RWPE2 (cell line): ENCODE results near the gene JOSD2.

Experiments used
- ATAC-seq: fragments of 200-7000 bp; cut with Tn5 transposase; 3 replicates; pipeline ENCODE4 v1.9.1; 2021; ENCODE audit warnings: low read depth
- DNase-seq: peaks from one replicate; pipeline ENCODE4 v3.0.0-alpha.2; 2020; ENCODE audit warnings: low spot score
- H3K27ac ChIP-seq: fragments of 450-650 bp; 2 replicates; pipeline ENCODE4 v1.5.1; 2017; ENCODE audit warnings: mild to moderate bottlenecking; ENCODE audit not compliant: poor library complexity, severe bottlenecking
- H3K27me3 ChIP-seq: fragments of 250-450 bp; sonication (Bioruptor Pico); 2 replicates; pipeline ENCODE4 v1.5.1; 2021; ENCODE audit warnings: mild to moderate bottlenecking, moderate library complexity; ENCODE audit not compliant: insufficient read depth, poor library complexity, severe bottlenecking
- H3K36me3 ChIP-seq: fragments of 250-450 bp; sonication (Bioruptor Pico); 2 replicates; pipeline ENCODE4 v1.5.1; 2020; ENCODE audit warnings: low read depth, mild to moderate bottlenecking, moderate library complexity
- H3K4me1 ChIP-seq: fragments of 250-450 bp; sonication (Bioruptor Pico); 2 replicates; pipeline ENCODE4 v1.5.1; 2021; ENCODE audit warnings: mild to moderate bottlenecking, moderate library complexity; ENCODE audit not compliant: insufficient read depth, poor library complexity, severe bottlenecking
- H3K4me3 ChIP-seq: fragments of 250-450 bp; sonication (Bioruptor Pico); 2 replicates; pipeline ENCODE4 v1.5.1; 2021; ENCODE audit warnings: mild to moderate bottlenecking, moderate library complexity; ENCODE audit not compliant: severe bottlenecking
- H3K9me3 ChIP-seq: fragments of 250-450 bp; sonication (Bioruptor Pico); 2 replicates; pipeline ENCODE4 v1.5.1; 2021; ENCODE audit warnings: mild to moderate bottlenecking, moderate library complexity; ENCODE audit not compliant: severe bottlenecking
- TF ChIP-seq, protein P1 (sequence below): fragments of 450-650 bp; IDR thresholded peaks from one replicate; pipeline ENCODE4 v1.5.1; 2017; ENCODE audit warnings: mild to moderate bottlenecking, moderate library complexity; ENCODE audit not compliant: poor library complexity, severe bottlenecking

JOSD2 gene

DNA sequence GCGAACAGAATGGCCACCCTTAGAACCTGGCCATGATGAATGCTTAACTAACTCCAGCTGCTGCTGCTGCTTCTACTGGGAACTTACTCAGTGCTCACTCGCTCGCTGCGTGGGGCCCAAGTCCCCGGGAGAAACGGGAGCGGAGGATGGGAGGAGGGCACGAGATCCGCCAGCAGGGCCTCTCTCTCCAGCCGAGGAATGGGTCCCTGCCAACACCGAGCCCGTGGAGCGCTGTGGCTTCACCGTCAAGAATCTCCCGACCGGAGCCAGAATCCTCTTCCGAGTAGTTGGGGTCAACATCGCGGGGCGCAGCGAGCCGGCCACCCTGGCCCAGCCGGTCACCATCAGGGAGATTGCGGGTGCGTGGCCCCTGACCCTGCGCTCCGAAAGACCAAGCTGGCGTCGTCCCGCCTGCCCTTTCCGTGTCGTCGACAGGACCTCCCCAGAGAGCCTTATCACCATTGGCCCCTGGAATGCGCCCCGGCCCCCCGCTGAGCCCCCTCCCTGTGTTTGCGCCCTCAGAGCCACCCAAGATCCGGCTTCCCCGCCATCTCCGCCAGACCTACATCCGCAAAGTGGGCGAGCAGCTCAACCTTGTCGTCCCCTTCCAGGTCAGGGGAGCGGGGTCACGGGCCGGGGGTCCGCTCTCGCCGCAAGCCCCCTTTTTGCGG is 52.5 kb downstream of the JOSD2 start:
- Histone ChIP-seq H3K27ac (no peak overlapping the region), H3K4me3 (no peak overlapping the region), H3K36me3 (no peaks in the 10 kb centered on the region), H3K4me1 (no peaks in the 10 kb centered on the region), H3K9me3 (no peaks in the 10 kb centered on the region), H3K27me3 (peaks cover 28% of the 10 kb centered on the region)
- TF ChIP-seq, protein P1, sequence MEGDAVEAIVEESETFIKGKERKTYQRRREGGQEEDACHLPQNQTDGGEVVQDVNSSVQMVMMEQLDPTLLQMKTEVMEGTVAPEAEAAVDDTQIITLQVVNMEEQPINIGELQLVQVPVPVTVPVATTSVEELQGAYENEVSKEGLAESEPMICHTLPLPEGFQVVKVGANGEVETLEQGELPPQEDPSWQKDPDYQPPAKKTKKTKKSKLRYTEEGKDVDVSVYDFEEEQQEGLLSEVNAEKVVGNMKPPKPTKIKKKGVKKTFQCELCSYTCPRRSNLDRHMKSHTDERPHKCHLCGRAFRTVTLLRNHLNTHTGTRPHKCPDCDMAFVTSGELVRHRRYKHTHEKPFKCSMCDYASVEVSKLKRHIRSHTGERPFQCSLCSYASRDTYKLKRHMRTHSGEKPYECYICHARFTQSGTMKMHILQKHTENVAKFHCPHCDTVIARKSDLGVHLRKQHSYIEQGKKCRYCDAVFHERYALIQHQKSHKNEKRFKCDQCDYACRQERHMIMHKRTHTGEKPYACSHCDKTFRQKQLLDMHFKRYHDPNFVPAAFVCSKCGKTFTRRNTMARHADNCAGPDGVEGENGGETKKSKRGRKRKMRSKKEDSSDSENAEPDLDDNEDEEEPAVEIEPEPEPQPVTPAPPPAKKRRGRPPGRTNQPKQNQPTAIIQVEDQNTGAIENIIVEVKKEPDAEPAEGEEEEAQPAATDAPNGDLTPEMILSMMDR, result no peak
- DNase-seq, result no peak
- ATAC-seq, result no peak

DNA sequence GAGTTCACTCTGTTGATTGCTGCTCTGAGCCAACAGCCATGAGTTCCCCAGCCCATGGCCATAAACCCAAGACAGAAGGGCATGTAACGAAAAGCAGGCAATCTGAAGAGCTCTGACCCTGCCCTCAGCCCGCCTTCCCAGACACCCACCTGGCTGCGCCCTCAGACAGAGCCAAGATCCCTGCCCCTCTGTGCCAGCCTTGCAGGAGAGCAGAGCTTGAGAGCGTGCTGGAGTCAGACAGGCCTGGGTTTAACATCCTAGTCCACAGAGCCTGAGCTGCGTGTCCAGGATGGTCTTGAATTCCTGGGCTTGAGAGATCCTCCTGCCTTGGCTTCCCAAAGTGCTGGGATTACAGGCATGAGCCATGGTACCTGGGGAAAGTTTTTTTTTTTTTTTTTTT is 53.7 kb downstream of the JOSD2 start:
- no peak for DNase-seq
- ATAC-seq, result no peak

More for the DNA sequence above, 53.7 kb downstream of the JOSD2 start:
- TF ChIP-seq, protein P1, result no peak
- no peak overlapping the region for H3K4me3 ChIP-seq
- no peaks in the 10 kb centered on the region for H3K9me3 ChIP-seq
- no peaks in the 10 kb centered on the region for H3K4me1 ChIP-seq
- no peaks in the 10 kb centered on the region for H3K36me3 ChIP-seq
- peaks cover 28% of the 10 kb centered on the region for H3K27me3 ChIP-seq
- H3K27ac ChIP-seq, result no peak overlapping the region
